Activated T-cell treated with anti-CD3 and anti-CD28 coated beads for 48 hours (primary cell): ENCODE data around the gene PPIP5K1.

Source experiments
- DNase-seq: peaks from one replicate; pipeline ENCODE4 v3.0.0-alpha.2; 2020; ENCODE audit warnings: low read depth

PPIP5K1 gene

DNA sequence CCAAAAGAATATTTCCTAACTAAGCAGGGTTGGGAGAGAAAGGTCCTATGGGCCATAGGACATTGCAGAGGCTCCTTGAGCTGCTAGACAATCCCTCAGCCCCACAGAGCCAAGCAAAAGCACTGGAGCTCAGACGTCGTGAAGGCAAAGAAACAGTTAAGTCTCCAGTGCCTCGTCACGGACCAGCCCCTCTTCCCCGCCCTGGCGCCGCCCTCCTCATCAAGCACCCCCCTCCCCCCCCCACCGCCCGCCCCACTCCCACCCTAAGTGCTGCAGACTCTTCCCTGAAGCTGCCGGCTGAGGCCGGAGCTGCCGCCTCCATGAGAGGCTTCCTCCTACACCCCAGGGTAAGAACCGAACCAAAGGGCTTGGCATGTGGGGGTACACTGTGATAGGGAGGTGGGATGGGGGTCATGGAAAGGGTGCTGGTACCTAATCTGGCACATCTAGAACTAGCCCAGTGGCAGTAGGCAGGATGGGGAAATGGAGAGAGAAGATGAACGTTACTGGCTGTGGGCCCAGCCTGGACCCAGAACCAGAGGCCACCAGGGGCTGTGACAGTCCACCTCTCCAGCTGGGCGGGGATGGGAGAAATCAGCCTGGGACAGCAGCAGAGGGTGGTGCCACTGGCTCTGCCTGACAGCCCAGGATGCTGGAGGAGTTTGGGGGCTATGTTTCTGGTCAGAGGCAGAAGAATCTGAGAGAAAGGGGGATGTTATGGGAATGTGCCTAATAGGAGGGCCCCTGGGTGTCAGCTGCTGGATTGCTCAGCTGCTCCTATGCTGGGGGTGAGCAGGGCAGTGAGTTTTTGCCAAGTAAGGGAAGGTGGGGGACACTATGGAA lies 72.4 kb downstream of the PPIP5K1 start, which contains the start of gene MAP1A:
Gene MAP1A (plus strand): TSS at position 255 of the 843 bp plus-strand sequence. CDS start 3,866 bp downstream, outside the sequence.
- DNase-seq: no peak

DNA sequence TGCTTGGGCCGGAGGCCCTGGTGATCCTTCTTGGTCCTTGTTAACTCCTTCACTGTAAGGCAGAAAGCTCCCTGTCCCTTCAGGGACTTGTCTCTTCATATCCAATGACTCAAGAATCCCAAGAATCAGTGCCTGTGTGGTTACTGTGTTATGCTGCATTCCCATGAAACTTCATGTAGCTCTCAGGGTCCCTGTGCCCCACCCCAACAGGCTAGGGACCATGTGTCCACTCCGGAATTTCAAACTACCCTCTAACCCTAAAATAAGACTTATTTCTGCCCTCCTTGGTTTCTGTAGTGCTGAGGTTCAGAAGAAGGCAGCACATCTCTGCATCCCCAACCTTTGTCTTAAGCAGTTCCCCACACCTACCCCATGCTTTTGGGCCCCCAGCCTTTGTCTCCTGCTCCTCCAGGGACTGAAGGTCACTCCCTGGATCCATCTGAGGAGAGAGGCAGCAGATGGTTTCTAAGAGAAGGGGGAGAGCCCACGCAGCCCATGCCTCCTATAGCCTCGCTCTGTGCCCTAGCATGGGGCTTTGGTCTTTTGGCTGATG lies 73.1 kb downstream of the PPIP5K1 start:
- no peak for DNase-seq

DNA sequence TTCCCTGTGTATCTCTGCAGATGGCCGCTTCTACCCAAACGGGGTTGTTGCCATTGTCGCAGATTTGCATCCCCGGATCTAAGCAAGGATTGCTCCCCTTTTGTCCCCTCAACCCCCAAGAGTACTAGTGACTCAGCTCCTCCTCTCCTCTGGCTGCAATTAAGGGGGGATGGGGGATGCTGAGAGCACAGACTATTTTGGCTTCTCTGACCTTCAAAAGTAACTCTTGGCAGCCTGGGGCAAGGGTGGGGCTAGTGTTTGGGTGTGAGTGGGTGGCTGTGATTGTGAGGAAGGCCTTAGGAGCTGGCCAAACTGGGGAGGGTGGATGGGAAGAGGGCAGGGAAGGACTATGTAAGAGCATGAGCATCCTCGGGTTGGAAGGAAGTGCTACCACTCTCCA lies 73.8 kb downstream of the PPIP5K1 start:
- no peak for DNase-seq

DNA sequence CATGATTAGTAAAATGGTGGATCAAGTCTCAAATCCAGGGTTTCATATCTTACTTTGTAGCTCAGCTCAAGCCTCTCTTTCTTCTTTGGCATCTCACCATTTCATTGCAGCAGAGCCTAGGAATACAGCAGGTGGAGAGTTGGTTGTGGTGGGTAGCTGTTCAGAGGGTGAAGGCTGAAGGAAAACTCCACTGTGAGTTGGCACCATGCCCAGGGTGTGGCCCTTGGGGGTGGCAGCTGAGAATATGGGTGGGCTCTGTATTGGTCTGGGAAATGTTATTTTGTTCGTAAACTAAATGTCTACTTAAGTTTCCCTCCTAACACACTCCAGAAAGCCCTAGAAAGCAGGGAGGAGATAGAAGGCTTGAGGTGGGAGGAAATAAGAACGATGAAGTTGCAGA lies 74.3 kb downstream of the PPIP5K1 start:
- no peak for DNase-seq

DNA sequence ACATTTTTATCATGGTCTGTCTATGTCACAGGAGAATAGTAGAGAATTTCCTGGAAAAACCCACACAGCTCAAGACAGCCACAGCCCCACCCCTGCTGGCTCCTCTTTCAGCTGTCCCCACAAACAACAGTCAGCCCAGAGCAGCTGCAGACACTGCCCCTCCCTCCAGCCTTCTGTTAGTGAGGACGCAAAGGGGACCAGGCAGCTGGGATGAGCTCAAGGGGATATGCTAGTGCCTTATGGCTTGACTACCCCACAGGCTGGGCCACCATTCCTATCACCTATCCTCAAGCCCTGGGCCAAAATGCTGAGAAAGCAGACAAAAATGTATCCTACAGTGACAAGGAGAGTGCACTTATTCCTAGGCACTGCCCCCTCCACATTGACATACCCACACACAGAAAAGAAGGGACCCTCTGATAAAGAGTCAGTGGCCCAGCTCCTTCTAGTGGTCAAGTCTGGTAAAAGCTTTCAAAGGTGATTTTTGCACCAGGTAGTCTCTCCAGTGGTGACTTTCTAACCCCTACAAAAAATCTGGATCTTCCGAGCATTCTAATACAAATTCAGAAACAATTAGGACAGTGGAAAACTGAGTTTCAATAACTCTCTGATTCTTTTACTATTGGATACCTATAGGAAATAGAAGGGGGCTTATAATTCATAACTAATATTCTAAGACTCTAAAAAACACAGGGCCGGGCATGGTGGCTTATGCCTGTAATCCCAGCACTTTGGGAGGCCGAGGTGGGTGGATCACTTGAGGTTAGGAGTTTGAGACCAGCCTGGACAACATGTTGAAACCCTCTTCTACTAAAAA lies 75.6 kb downstream of the PPIP5K1 start:
- DNase-seq: no peak

DNA sequence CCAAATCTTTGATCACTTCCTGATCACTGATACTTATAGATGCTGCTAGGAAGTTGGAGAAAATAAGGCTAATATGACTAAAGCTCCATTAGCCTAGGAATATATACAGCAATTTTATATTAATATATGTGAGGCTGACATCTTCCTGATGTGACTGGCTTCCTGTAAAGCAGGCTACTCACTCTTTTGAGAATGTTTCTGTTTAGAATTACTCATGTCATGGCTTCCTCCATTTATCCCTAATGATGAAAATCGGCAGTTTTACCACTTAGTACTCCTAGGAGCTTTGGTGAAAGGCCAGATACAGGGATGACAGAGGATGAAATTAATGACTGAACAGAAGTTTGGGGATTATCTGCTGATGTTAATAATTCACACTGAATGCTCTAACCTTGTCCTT lies 76.5 kb downstream of the PPIP5K1 start:
- DNase-seq: no peak

DNA sequence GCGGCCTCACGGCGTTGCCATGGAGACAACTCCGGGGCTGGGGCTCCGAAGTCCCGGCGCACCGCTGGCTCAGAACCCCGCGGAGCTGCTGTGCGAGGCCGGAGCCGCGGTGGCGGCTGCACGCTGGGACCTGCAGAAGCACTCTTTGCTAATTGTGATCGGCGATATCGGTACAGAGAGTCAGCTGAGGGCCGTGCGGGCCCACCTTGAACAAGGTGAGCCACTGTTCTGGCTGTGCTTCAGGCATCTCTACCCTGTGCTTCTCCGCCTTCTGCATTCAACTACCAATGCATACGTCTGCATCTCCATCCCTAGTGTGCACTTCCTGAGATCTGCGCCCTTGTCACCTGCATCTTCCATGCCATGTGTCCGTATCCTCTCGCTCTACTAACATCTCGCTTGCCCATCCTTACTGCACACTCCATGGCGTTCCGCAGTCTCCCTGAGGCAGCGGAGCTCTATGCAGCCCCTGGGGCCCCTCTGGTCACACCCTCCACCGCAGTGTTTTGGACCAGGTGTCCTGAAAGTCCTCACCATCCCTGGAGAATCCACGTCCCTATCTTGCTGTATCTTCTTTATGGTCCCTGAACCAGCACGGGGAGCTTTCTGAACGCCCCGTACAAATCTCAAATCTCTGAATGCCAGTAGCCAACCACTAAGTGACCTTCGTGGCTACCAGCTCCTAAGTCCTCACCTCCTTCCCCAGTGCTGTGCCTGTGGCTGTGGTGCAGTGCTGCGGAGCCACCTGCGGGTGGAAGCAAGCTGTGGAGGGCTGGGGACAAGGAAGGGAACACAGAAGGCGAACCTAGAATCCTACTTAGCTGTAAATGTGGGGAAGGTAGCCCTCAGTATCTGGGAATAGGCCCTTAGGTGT lies 78.8 kb downstream of the PPIP5K1 start:
- DNase-seq: no peak

DNA sequence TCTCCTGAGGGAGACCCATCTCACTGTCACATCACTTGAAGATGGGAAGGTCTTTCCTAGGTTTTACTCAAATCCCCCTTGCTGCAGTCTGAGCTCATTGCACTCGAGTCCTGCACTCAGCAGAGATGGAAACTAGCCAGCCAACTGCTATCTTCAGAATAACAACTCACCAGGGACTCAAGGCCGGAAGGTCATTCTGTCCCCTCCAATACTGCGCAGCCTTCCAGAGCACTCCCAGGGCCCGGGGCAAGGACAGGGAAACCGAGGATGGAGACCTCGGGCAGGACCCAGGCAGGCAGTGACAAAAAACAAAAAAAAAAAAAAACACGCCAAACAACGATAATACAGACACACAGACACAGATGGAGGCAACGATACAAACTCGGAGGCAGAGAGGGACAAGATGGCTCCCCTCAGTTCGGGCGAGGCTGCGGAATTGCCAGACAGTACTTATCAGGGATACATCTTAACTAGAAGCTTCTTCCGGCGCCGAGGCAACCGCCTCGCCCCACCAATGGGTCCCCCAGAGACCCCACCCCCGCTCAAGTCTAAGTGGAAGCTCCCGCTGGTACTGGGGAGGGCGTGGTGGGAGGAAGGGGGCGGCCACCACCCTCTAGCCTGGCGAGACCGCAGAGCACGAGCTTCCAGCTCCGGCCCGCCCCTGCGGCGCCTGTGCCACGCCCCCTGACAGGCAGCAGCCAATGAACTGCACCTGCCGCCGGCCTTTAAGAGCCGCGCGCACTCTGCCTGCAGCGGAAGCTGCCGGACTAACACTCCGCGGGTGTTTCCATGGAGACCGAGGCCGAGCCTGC lies 79.6 kb downstream of the PPIP5K1 start:
- peak; percentile 96 for DNase-seq

DNA sequence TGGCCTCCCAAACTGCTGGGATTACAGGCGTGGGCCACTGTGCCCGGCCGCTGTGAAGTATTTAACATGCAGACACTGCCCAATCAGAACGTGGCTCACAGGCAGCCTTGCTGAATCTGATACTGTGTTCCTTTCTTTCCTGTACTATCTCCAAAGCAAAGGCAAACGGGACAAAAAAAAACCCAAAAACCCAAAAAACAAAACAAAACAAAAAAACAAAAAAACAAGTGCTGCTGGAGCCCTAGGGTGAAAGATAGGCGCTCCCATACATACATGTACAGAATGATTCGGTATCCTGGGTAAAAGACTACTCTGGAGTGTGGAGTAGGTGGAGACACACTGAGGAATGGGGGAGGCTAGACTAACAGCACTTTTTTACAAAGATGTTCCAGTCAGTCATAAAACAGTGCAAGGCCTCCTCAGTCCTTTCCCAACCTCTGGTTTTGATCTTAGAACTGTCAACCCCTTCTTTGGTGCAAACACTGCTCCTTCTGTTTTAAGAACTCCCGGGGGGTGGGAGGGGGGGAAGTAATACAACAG lies 80.3 kb downstream of the PPIP5K1 start:
- DNase-seq: no peak

DNA sequence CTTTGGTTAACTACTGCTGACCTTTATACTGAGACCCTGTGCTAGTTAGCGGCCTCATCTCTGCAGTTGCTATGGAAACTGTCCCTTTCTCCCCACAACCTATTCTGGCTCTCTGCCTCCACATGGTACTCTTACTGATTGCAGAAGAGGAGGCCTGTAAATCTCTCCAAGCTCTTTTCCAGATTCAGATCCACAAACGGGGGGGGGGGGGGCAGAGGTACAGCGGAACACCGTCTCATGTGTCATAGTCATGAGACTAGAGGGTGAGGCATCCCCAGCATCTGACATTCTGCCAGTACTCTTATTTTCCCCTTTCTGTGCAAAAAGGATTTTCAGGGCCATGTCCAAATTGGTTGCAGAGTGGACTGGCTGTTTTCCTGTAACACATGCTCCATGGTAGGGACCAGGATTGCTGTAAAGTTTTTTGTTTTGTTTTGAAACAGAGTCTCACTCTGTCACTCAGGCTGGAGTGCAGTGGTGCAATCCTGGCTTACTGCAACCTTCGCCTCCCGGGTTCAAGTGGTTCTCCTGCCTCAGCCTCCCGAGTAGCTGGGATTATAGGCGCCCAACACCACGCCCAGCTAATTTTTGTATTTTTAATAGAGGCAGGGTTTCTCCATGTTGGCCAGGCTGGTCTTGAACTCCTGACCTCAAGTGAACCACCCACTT lies 80.9 kb downstream of the PPIP5K1 start:
- no peak for DNase-seq

DNA sequence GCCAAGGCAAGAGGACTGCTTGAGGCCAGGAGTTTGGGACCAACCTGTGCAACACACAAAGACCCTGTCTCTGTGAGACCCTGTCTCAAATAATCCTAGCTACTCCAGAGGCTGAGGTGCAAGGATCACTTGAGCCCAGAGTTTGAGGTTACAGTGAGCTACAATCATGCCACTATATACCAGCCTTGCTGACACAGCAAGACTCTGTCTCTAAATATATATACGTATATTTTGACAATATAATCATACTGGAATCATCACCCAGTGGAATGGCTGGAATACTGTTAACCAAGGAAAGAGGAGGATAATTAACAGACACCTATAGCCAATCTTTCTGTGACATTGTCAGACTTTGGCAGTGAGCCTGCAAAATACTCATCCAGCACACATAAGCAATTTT lies 81.6 kb downstream of the PPIP5K1 start:
- no peak for DNase-seq

DNA sequence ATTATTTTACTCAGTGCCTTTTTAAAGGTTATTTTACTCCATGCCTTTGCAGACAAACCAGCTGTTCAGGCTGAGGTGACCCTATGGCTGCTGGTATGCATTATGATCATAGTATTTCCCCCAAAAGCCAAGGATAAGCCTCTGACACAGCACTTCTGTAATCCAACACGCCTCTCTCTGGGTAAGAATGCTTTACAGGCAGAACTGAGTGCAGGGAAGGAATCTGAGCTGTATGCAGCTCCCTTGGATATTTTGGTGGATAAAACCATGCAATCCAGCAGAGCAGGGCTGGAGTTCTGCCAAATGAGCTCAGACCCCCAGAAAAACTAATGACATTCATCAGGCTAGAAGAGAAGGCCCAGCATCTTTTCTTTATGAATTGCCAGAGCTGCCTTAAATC lies 84.3 kb downstream of the PPIP5K1 start:
- DNase-seq: no peak

DNA sequence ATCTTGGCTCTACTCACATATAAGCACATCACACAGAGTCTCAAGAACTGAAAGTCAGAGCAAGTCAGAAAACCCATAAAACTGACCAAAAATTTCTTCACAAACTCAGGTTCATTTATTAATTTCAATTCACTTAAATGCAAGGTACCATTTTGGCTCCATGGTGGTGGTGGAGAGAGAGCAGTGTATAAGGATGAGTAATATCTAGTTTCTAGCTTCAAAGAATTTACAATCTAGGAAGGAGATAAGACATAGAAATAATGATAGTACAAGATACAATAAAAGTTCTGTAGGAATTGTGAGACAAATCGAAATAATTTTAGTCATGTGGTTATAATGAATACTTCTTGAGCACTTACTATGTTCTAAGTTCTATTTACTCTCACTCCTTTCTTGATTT lies 90.4 kb downstream of the PPIP5K1 start:
- DNase-seq: no peak

DNA sequence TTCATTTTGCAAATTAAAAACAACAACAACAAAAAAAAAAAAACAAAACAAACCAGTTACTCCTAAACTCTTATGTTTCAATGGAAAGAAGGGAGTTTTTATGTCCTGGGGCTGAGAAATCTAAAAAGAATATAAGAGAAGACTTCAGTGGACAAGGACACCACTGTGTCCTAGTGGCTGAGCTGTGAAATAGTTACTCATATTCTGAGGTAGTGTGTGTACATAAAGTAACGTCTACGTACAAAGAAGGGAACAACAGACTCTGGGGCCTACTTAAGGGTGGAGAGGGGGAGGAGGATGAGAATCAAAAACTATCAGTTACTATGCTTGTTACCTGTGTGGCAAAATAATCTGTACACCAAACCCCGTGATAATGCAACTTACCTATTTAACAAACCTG lies 91.0 kb downstream of the PPIP5K1 start:
- no peak for DNase-seq

DNA sequence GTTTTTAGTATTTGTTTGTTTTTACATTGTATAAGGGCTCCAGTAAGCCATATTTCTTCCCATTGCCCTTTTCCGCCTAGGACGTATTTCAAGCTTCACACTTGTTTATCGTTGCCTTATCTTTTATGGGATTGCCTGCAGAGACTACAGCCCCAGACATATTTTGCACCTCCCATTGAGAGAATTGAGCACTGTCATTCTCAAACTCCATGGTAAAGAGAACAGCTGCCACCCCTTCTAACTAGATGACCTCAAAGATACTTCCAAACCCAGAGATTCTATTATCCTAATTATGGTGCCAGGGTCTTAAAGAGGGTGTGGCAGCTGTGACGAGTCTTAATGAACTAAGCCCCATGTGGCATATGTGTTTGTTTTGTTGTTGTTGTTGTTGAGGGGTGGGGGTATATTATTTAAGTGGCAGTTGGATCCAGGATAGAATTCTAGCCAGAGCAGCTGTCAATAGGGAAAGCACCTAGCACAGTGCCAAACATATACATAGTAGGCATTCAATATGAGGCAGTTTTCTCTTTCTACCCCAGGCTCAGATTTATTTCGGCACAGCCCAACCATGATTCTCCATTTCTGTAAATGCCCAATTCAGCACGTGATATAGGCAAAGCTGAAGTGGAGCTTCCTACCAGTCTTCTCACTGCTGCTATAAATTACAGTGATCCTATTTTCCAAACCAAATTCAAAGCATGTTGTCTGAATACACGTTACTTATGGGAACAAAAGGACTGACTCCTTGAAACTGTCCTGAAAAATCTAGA lies 96.1 kb downstream of the PPIP5K1 start:
- no peak for DNase-seq

DNA sequence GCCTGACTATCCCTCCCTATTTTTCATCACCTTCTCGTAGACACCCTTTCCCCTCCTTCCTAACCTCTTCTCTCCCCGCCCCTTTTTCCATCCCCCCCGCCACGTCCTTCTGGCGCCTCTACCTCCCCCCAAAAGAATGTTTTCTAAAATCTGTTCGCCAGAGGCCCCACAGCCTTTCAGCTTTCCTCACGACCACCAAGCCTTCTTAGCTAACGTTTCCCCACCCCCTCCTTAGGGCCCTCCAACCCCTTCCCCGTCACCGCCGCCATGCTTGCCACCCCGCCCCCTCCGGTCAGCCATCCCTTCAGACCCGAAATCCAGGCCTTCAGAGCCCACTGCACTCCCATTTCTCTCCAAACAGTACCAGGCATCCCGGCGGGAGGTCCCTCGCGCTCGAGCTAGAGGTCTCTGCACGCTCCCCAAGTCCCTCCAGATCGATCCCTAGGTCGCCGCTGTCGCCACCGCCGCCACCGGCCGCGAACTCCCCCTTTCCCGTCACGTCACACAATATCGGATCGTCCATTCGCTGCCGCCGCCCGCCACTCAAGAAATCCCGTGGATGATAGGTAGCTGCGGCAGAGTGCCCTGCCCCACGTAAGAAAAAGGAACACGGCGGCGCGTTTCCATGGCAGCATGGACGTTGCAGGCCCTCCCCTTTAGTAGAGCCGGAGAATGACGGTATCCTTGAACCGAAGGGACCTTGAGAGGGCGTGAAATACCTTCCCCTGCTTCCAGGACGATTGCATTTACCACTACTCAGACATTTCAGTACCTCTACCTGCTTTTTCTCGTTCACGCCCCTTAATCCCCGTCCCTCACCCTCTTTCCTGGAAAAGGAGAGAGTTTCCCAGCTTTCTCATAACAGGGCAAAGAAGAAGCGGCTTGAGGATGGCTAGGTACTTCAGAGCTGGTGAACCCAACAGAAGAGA lies 97.1 kb downstream of the PPIP5K1 start, which contains the start of gene TP53BP1:
Gene TP53BP1 (minus strand): TSS at position 484 of the 929 bp plus-strand sequence. CDS start 113 bp downstream, at position 371.
- peak; percentile 90 for DNase-seq

DNA sequence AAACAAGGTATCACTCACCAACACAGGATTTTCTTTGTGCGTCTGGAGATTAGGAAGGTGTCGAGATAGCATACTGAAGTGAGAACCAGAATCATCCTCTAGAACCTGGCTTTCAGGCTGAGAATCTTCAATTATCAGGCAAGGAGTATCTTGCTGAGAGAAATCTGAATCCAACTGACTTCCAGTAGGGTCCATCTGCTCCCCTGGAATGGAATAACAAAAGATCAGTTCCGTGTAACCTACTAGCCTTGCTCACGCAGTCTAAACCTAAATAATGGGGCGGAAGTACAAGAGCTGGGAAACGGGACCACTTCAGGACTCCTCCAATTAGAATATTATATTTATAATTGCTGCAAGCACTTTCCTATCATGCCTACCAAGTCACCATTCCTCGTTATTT lies 97.7 kb downstream of the PPIP5K1 start:
- no peak for DNase-seq

DNA sequence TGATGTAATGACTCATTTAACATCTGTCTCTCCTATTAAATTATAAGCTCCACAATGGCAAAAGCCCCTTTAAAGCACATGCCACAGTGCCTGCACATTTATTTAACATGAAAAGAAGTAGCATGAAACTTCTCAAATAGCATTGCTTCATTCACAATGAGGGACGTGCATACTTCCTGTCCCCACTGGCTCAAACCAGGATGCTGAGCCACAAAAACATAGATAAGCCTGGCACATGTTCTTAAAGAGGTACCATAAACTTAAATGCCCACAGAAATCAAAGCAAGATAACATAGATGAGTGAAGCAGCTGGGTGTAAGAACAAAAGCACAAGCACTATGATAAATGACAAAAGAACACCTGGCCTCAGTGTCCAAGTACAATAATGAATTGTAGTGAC lies 100.8 kb downstream of the PPIP5K1 start:
- DNase-seq: no peak
